ENCODE measurements around the gene SGK1.
"Not testable (repeated sequence)": the region's sequence is repeated elsewhere in the genome, so short reads cannot be mapped to it uniquely, and the experiment has no call there.

Gene SGK1

GRCh38 chr6:134185277-134185676 is 132.6 kb downstream of the SGK1 start:
- TF ChIP-seq, protein P1, sequence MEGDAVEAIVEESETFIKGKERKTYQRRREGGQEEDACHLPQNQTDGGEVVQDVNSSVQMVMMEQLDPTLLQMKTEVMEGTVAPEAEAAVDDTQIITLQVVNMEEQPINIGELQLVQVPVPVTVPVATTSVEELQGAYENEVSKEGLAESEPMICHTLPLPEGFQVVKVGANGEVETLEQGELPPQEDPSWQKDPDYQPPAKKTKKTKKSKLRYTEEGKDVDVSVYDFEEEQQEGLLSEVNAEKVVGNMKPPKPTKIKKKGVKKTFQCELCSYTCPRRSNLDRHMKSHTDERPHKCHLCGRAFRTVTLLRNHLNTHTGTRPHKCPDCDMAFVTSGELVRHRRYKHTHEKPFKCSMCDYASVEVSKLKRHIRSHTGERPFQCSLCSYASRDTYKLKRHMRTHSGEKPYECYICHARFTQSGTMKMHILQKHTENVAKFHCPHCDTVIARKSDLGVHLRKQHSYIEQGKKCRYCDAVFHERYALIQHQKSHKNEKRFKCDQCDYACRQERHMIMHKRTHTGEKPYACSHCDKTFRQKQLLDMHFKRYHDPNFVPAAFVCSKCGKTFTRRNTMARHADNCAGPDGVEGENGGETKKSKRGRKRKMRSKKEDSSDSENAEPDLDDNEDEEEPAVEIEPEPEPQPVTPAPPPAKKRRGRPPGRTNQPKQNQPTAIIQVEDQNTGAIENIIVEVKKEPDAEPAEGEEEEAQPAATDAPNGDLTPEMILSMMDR (IDR thresholded peaks at IDR 0.05; ENCODE audit: insufficient read depth, low read depth, low read length, missing control alignments): no peak
- no peak overlapping the region for H3K4me3 ChIP-seq (ENCODE audit: low read depth, low read length)
- no peak for DNase-seq (ENCODE audit: low read depth)

GRCh38 chr6:134183844-134184243 is 134.1 kb downstream of the SGK1 start:
- TF ChIP-seq, protein P1 (IDR thresholded peaks at IDR 0.05; ENCODE audit: insufficient read depth, low read depth, low read length, missing control alignments): no peak
- no peak overlapping the region for H3K4me3 ChIP-seq (ENCODE audit: low read depth, low read length)
- DNase-seq (ENCODE audit: low read depth): no peak

GRCh38 chr6:134182528-134182927 is 135.4 kb downstream of the SGK1 start:
- TF ChIP-seq, protein P1 (IDR thresholded peaks at IDR 0.05; ENCODE audit: insufficient read depth, low read depth, low read length, missing control alignments): no peak
- no peak for DNase-seq (ENCODE audit: low read depth)
- H3K4me3 ChIP-seq (ENCODE audit: low read depth, low read length): no peak overlapping the region

DNA sequence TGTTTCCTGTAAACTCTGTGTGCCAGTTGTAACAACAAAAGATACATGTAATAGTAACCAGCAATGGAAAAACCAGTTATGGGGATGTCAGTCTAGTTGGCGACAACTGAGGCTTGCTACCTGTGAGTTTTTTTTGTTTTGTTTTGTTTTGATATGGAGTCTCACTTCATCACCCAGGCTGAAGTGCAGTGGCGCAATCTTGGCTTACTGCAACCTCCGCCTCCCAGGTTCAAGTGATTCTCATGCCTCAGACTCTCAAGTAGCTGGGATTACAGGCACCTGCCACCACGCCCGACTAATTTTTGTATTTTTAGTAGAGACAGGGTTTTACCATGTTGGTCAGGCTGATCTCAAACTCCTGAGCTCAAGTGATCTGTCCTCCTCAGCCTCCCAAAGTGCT is 136.2 kb downstream of the SGK1 start:
- not testable (repeated sequence) for DNase-seq (ENCODE audit: low read depth); H3K4me3 ChIP-seq (ENCODE audit: low read depth, low read length)

GRCh38 chr6:134181251-134181650 is 136.7 kb downstream of the SGK1 start:
- H3K4me3 ChIP-seq (ENCODE audit: low read depth, low read length); DNase-seq (ENCODE audit: low read depth): not testable (repeated sequence)

GRCh38 chr6:134180540-134180939 is 137.4 kb downstream of the SGK1 start:
- DNase-seq (ENCODE audit: low read depth); H3K4me3 ChIP-seq (ENCODE audit: low read depth, low read length): not testable (repeated sequence)

- TF ChIP-seq, protein P1 (IDR thresholded peaks at IDR 0.05; ENCODE audit: insufficient read depth, low read depth, low read length, missing control alignments): peak; percentile 52
- peak overlapping the region; percentile 43 for H3K4me3 ChIP-seq (ENCODE audit: low read depth, low read length)
- peak; percentile 70 for DNase-seq (ENCODE audit: low read depth)
Measured at GRCh38 chr6:134178161-134179044, 139.5 kb downstream of the SGK1 start.

DNA sequence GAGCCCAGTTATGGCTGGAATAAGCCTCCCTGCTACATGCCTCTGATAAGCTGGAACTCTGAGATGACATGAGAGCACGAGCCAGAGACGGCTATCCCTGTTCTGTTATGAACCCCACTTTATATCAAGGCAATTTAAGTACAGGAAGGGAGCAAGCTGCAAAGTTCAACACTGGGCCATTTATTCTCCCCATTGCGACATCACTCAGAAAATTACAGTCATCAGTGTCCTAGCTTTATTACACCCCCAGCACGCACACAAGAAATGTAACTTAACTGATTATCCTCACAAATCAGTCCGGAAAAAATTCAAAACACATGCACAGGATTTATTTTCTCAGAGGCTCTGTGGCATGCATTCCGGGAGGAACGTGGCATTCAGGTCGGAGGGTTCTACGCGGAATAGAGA is 140.2 kb downstream of the SGK1 start:
- peak overlapping the region; percentile 43 for H3K4me3 ChIP-seq (ENCODE audit: low read depth, low read length)
- TF ChIP-seq, protein P1 (IDR thresholded peaks at IDR 0.05; ENCODE audit: insufficient read depth, low read depth, low read length, missing control alignments): no peak
- no peak for DNase-seq (ENCODE audit: low read depth)

Measured in GM12865 (cell line).